Measurements from ENCODE around the gene ONECUT1. TPM values are rescaled to one million over a fixed set of nuclear protein-coding genes. Genes with fewer than 3 reads are reported as not detected.

ONECUT1 gene
- total and polyA plus RNA-seq, 2 donors from 2014 or later: not detected

DNA sequence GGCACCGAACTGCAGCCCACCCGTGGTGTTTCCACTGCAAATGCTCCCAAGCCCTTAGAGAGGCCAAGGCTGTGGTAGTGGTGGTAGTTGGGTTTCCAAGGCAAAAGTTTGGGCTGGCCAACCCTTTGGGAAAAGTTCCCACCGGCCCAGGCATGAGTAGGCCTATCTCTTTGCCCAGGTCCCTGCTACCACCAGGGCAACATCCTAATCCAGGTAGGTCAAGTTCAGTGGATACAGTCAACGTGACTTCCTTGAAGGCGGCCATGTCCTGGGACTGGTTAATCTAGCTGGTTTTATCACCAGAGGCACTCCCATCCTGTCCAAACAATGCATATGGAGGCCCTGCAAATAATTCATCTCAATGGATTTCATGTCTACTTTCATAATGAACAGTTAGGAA, 1.6 kb upstream of the ONECUT1 start:
- Histone ChIP-seq H3K27me3 (ENCODE audit: control insufficient read depth, insufficient read depth, low read length) (peaks cover 73% of the 10 kb centered on the region), H3K4me3 (ENCODE audit: low read length in 3 of 3) (no peak overlapping the region), H3K4me1 (ENCODE audit: control insufficient read depth in 2 of 3, insufficient read depth in 2 of 3, low read depth in 1 of 3, low read length in 3 of 3) (peaks cover 0 to 19% (median 0%) of the 10 kb centered on the region in 3 donors), H3K36me3 (ENCODE audit: control insufficient read depth in 2 of 3, insufficient read depth in 3 of 3, low read length in 3 of 3) (no peaks in the 10 kb centered on the region), H3K27ac (ENCODE audit: low read depth in 2 of 2, low read length in 2 of 2) (no peak overlapping the region), H3K9ac (ENCODE audit: low read length in 3 of 3) (no peak overlapping the region), H3K9me3 (ENCODE audit: control insufficient read depth in 2 of 3, insufficient read depth in 1 of 3, low read length in 3 of 3) (no peaks in the 10 kb centered on the region)
- FAIRE-seq: no peak
- intact Hi-C loops (cut with DNase I): no loop called here
- TF ChIP-seq, protein P1, sequence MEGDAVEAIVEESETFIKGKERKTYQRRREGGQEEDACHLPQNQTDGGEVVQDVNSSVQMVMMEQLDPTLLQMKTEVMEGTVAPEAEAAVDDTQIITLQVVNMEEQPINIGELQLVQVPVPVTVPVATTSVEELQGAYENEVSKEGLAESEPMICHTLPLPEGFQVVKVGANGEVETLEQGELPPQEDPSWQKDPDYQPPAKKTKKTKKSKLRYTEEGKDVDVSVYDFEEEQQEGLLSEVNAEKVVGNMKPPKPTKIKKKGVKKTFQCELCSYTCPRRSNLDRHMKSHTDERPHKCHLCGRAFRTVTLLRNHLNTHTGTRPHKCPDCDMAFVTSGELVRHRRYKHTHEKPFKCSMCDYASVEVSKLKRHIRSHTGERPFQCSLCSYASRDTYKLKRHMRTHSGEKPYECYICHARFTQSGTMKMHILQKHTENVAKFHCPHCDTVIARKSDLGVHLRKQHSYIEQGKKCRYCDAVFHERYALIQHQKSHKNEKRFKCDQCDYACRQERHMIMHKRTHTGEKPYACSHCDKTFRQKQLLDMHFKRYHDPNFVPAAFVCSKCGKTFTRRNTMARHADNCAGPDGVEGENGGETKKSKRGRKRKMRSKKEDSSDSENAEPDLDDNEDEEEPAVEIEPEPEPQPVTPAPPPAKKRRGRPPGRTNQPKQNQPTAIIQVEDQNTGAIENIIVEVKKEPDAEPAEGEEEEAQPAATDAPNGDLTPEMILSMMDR (IDR thresholded peaks at IDR 0.05; ENCODE audit: borderline replicate concordance, extremely low read depth, insufficient read depth): no peak
- DNase-seq: no peak

DNA sequence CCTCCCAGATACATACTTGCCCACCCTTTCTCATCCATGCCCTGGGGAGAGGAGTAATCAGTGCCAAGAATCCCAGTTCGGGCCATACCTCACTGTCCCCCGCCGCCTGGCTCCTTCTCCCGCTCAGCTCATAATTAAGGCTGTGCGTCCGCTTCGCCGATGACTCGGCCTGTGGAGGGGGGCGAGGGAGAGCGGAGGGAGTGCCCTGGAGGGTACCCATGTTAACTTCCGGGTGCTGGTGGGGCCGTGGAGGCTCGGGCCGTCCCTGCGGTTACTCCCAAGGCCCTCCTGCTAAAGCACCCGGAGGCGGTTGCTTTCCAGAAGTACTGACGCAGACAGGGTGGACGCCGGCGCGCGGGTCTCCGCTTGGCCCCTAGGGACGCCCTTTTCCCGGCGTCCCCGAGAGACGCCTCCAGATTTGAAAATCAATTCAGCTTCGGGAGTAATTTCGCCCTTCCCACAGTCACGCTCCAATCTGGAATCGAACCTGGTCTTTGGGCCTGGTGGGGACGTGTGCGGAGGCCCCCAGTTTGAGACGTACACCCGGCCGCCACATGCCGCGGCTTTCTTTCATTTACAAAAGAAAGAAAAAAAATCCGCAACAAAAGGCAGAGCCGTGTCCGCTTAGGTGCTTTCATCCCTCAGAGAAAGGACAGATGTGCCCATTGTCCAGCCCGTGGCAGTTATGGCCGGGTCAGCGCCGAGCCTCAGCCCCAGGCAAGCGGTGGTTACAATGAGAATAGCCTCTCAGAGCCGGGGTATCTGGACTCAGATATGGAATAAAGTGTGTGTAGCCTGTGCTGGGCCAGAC, 1.0 kb upstream of the ONECUT1 start:
- Histone ChIP-seq H3K4me1 (ENCODE audit: control insufficient read depth in 2 of 3, insufficient read depth in 2 of 3, low read depth in 1 of 3, low read length in 3 of 3) (peaks cover 0 to 19% (median 3%) of the 10 kb centered on the region in 3 donors), H3K36me3 (ENCODE audit: control insufficient read depth in 2 of 3, insufficient read depth in 3 of 3, low read length in 3 of 3) (no peaks in the 10 kb centered on the region), H3K9ac (ENCODE audit: low read length in 3 of 3) (no peak overlapping the region), H3K4me3 (ENCODE audit: low read length in 3 of 3) (no peak overlapping the region), H3K27me3 (ENCODE audit: control insufficient read depth, insufficient read depth, low read length) (peaks cover 72% of the 10 kb centered on the region), H3K27ac (ENCODE audit: low read depth in 2 of 2, low read length in 2 of 2) (no peak overlapping the region), H3K9me3 (ENCODE audit: control insufficient read depth in 2 of 3, insufficient read depth in 1 of 3, low read length in 3 of 3) (no peaks in the 10 kb centered on the region)
- no peak for FAIRE-seq
- TF ChIP-seq, protein P1 (IDR thresholded peaks at IDR 0.05; ENCODE audit: borderline replicate concordance, extremely low read depth, insufficient read depth): no peak
- intact Hi-C loops (cut with DNase I): no loop called here
- peak in 4 of 5 donors; percentile 22 to 75 (median 46) for DNase-seq

- DNase-seq: peak in 3 of 5 donors; percentile 15 to 72 (median 21)
- no peak overlapping the region for H3K27ac ChIP-seq (ENCODE audit: low read depth in 2 of 2, low read length in 2 of 2)
- H3K9ac ChIP-seq (ENCODE audit: low read length in 3 of 3): no peak overlapping the region
- intact Hi-C loops (cut with DNase I): loop anchor here (10.0 kb wide), 1 partner anchor 405 kb away; no protein-coding TSS in a partner anchor
- H3K4me3 ChIP-seq (ENCODE audit: low read length in 3 of 3): peak overlapping the region; percentile 13 to 38 (median 30)
- no peaks in the 10 kb centered on the region for H3K36me3 ChIP-seq (ENCODE audit: control insufficient read depth in 2 of 3, insufficient read depth in 3 of 3, low read length in 3 of 3)
- H3K4me1 ChIP-seq (ENCODE audit: control insufficient read depth in 2 of 3, insufficient read depth in 2 of 3, low read depth in 1 of 3, low read length in 3 of 3): peaks cover 0 to 22% (median 4%) of the 10 kb centered on the region in 3 donors
- FAIRE-seq: no peak
- TF ChIP-seq, protein P1 (IDR thresholded peaks at IDR 0.05; ENCODE audit: borderline replicate concordance, extremely low read depth, insufficient read depth): no peak
- H3K27me3 ChIP-seq (ENCODE audit: control insufficient read depth, insufficient read depth, low read length): peaks cover 68% of the 10 kb centered on the region
- H3K9me3 ChIP-seq (ENCODE audit: control insufficient read depth in 2 of 3, insufficient read depth in 1 of 3, low read length in 3 of 3): no peaks in the 10 kb centered on the region
Observed at GRCh38 chr15:52789601-52790168, 451 bp downstream of the ONECUT1 start.

Measured in kidney (tissue), 14 donors.